Activated CD8-positive, alpha-beta memory T cell treated with anti-CD3 and anti-CD28 coated beads, Interleukin-2, amount 10 ng/mL, durations not matched to agents 7 days and 5 days (primary cell): ENCODE measurements around the gene CNOT4. TPM values are rescaled to one million over a fixed set of nuclear protein-coding genes. Genes with fewer than 3 reads are reported as not detected.
"Not testable (repeated sequence)": the region's sequence is repeated elsewhere in the genome, so short reads cannot be mapped to it uniquely, and the experiment has no call there.

Experiments
- ATAC-seq: fragments of 150-1000 bp; cut with Tn5 transposase; one replicate; pipeline ENCODE4 v1.10.0; 2021; ENCODE audit warnings: moderate library complexity
- CTCF ChIA-PET: fragments of 350-600 bp; sonication (Branson Sonifier 250); formaldehyde crosslinking; loops from one replicate; lab custom pipeline; 2021; ENCODE audit warnings: antibody characterized with exemption; lab: Charles Lee
- DNase-seq: peaks from one replicate; pipeline ENCODE4 v3.0.0-alpha.2; 2020
- H3K27ac Mint-ChIP-seq: one replicate; pipeline ENCODE4 v1.8.0; 2021; ENCODE audit warnings: mild to moderate bottlenecking, mixed read lengths
- H3K27me3 Mint-ChIP-seq: one replicate; pipeline ENCODE4 v1.8.0; 2021; ENCODE audit warnings: mixed read lengths
- H3K36me3 Mint-ChIP-seq: one replicate; pipeline ENCODE4 v1.8.0; 2021; ENCODE audit warnings: mild to moderate bottlenecking, mixed read lengths
- H3K4me1 Mint-ChIP-seq: one replicate; pipeline ENCODE4 v1.8.0; 2021; ENCODE audit warnings: mixed read lengths
- H3K4me3 Mint-ChIP-seq: one replicate; pipeline ENCODE4 v1.8.0; 2021; ENCODE audit warnings: mild to moderate bottlenecking, moderate library complexity, mixed read lengths
- H3K9me3 Mint-ChIP-seq: one replicate; pipeline ENCODE4 v1.8.0; 2022; ENCODE audit warnings: low read depth, mixed read lengths
- total RNA-seq, 2 experiments: library from RNA; stranded (reverse); gene quantifications; one replicate each; pipeline ENCODE4 v1.2.3, GENCODE V29; 2021

The CNOT4 gene
- total RNA-seq, 2 experiments from 2014 or later: 21.1 to 26.5 TPM

GRCh38 chr7:135466442-135467206, 43.3 kb downstream of the CNOT4 start:
- H3K4me3 Mint-ChIP-seq: no peak overlapping the region
- peaks cover 9% of the 10 kb centered on the region for H3K4me1 Mint-ChIP-seq
- H3K27me3 Mint-ChIP-seq: no peaks in the 10 kb centered on the region
- CTCF ChIA-PET: interaction anchor here (0.8 kb wide), 1 partner anchor 15 kb away, joined by 3 read pairs; no protein-coding TSS in a partner anchor
- H3K9me3 Mint-ChIP-seq: peaks cover 2% of the 10 kb centered on the region
- DNase-seq (no peak), ATAC-seq (peak; percentile 60)
- H3K27ac Mint-ChIP-seq: peak overlapping the region; percentile 18
- H3K36me3 Mint-ChIP-seq: peaks cover 24% of the 10 kb centered on the region

- Mint-ChIP-seq H3K9me3 (peaks cover 2% of the 10 kb centered on the region), H3K4me3 (no peak overlapping the region), H3K4me1 (peaks cover 20% of the 10 kb centered on the region), H3K36me3 (peaks cover 25% of the 10 kb centered on the region), H3K27me3 (no peaks in the 10 kb centered on the region), H3K27ac (no peak overlapping the region)
- DNase-seq (no peak), ATAC-seq (no peak)
- CTCF ChIA-PET: no interaction called here
These were observed 46.0 kb downstream of the CNOT4 start for GRCh38 chr7:135463908-135464307.

GRCh38 chr7:135459951-135460567, 49.8 kb downstream of the CNOT4 start:
- CTCF ChIA-PET: no interaction called here
- Mint-ChIP-seq H3K27ac (no peak overlapping the region), H3K4me1 (peaks cover 11% of the 10 kb centered on the region), H3K9me3 (peaks cover under 1% of the 10 kb centered on the region), H3K36me3 (peaks cover 20% of the 10 kb centered on the region), H3K27me3 (no peaks in the 10 kb centered on the region), H3K4me3 (no peak overlapping the region)
- DNase-seq (no peak), ATAC-seq (no peak)

GRCh38 chr7:135459076-135459475, 50.8 kb downstream of the CNOT4 start:
- CTCF ChIA-PET: no interaction called here
- peaks cover 16% of the 10 kb centered on the region for H3K4me1 Mint-ChIP-seq
- DNase-seq (no peak), ATAC-seq (no peak)
- H3K27ac Mint-ChIP-seq: no peak overlapping the region
- H3K4me3 Mint-ChIP-seq: no peak overlapping the region
- H3K27me3 Mint-ChIP-seq: no peaks in the 10 kb centered on the region
- H3K36me3 Mint-ChIP-seq: peaks cover 16% of the 10 kb centered on the region
- H3K9me3 Mint-ChIP-seq: no peaks in the 10 kb centered on the region

- H3K27ac Mint-ChIP-seq: no peak overlapping the region
- H3K4me3 Mint-ChIP-seq: no peak overlapping the region
- CTCF ChIA-PET: no interaction called here
- no peaks in the 10 kb centered on the region for H3K27me3 Mint-ChIP-seq
- H3K4me1 Mint-ChIP-seq: peaks cover 12% of the 10 kb centered on the region
- ATAC-seq: peak; percentile 42
- peaks cover 3% of the 10 kb centered on the region for H3K36me3 Mint-ChIP-seq
- DNase-seq: no peak
- no peaks in the 10 kb centered on the region for H3K9me3 Mint-ChIP-seq
These were observed 55.8 kb downstream of the CNOT4 start for GRCh38 chr7:135454060-135454459.

DNA sequence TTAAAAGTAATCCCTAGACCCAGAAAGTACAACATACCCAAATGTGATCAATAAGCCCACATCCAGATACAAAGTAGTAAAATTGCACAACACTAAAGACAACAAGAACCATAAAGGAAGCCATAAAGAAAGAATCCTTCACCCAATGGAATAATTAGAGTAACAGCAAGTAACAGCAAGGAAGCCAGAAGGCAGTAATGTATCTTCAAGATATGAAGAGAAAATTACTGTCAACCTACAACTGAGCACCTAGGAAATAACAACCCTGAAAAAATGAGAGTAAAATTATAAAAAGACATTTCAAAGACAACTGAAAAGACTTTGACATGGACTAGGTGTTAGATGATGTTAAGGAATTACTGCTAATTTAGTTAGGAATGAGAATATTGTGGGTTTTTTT, 60.5 kb downstream of the CNOT4 start:
- Mint-ChIP-seq H3K27ac (no peak overlapping the region), H3K4me1 (peaks cover 20% of the 10 kb centered on the region), H3K4me3 (no peak overlapping the region), H3K9me3 (no peaks in the 10 kb centered on the region), H3K36me3 (peaks cover 12% of the 10 kb centered on the region), H3K27me3 (no peaks in the 10 kb centered on the region)
- CTCF ChIA-PET: interaction anchor here (0.6 kb wide), 1 partner anchor 146 kb away, joined by 3 read pairs; no protein-coding TSS in a partner anchor
- ATAC-seq (no peak), DNase-seq (no peak)

GRCh38 chr7:135448753-135449152, 61.1 kb downstream of the CNOT4 start:
- peaks cover 17% of the 10 kb centered on the region for H3K4me1 Mint-ChIP-seq
- no peaks in the 10 kb centered on the region for H3K9me3 Mint-ChIP-seq
- H3K27ac Mint-ChIP-seq: no peak overlapping the region
- no peak overlapping the region for H3K4me3 Mint-ChIP-seq
- DNase-seq (no peak), ATAC-seq (no peak)
- CTCF ChIA-PET: no interaction called here
- no peaks in the 10 kb centered on the region for H3K27me3 Mint-ChIP-seq
- peaks cover 13% of the 10 kb centered on the region for H3K36me3 Mint-ChIP-seq

- no peak for ATAC-seq
- Mint-ChIP-seq H3K36me3 (peaks cover 18% of the 10 kb centered on the region), H3K4me3 (no peak overlapping the region), H3K9me3 (no peaks in the 10 kb centered on the region), H3K27me3 (no peaks in the 10 kb centered on the region), H3K4me1 (peaks cover 17% of the 10 kb centered on the region), H3K27ac (no peak overlapping the region)
- DNase-seq: no peak
- CTCF ChIA-PET: interaction anchor here (1.0 kb wide), 1 partner anchor 61 kb away, joined by 4 read pairs; no protein-coding TSS in a partner anchor
These were observed 62.2 kb downstream of the CNOT4 start for GRCh38 chr7:135447748-135448147.

DNA sequence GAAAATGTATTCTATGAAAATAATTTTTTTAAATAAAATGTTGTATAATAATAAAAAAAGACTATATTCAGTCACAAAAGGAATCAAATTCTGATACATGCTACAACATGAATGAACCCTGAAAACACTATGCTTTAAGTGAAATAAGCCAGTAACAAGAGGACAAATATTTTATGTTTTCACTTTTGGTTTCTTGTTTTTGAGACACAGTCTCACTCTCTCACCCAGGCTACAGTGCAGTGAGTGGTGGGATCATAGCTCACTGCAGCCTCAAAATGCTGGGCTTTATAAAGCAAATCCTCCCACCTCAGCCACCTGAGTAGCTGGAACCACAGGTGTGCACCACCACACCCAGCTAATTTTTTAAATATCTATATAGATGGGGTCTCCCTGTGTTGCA, 64.2 kb downstream of the CNOT4 start:
- Mint-ChIP-seq H3K27ac (no peak overlapping the region), H3K4me1 (peaks cover 17% of the 10 kb centered on the region), H3K4me3 (no peak overlapping the region), H3K27me3 (no peaks in the 10 kb centered on the region), H3K36me3 (peaks cover 18% of the 10 kb centered on the region), H3K9me3 (no peaks in the 10 kb centered on the region)
- ATAC-seq (no peak), DNase-seq (no peak)
- CTCF ChIA-PET: no interaction called here

DNA sequence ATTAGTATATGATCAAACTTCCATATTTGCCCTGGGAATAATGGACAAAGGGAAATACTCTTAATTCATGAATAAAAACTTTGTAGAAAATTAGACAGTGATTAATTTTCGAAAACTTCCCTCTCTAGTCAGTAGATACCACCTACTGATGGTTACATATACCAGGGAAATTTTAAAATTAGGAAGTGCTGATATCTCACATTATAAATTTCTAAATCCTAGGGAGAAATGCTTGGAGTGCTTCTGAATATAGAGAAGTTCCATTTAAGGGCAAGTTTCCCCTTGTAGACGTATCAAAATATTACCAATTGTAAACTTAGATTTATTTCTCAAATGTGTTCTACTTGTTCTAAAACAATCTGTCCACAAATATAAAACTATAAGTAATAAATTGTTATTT, 64.6 kb downstream of the CNOT4 start:
- ATAC-seq, H3K27ac Mint-ChIP-seq, DNase-seq, H3K27me3 Mint-ChIP-seq, CTCF ChIA-PET, H3K4me3 Mint-ChIP-seq, H3K9me3 Mint-ChIP-seq: not testable (repeated sequence)
- Mint-ChIP-seq H3K4me1 (peaks cover 17% of the 10 kb centered on the region), H3K36me3 (peaks cover 18% of the 10 kb centered on the region)

GRCh38 chr7:135441791-135442190, 68.1 kb downstream of the CNOT4 start:
- CTCF ChIA-PET: no interaction called here
- DNase-seq (no peak), ATAC-seq (no peak)
- Mint-ChIP-seq H3K4me1 (no peaks in the 10 kb centered on the region), H3K27ac (no peak overlapping the region), H3K9me3 (no peaks in the 10 kb centered on the region), H3K36me3 (peaks cover 29% of the 10 kb centered on the region), H3K27me3 (no peaks in the 10 kb centered on the region), H3K4me3 (no peak overlapping the region)

DNA sequence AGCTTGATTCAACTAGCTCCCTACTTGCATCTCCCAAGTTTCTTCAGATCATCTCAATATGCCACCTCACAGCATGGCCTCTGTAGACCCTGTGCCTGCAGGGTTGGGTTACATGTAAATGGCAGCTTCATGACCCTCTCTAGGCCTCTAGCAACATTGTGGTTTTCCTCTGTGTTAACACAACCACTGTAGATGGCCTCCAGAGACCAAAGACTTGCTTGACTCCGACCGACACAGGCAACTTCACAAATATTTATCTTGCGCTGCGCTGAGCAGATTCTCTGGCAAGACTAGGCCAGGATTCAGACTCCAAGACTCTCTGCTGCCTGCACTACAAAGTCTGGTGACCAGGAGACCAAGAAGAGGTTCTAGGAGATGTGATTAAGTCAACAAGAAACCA, 75.9 kb downstream of the CNOT4 start:
- Mint-ChIP-seq H3K27me3 (no peaks in the 10 kb centered on the region), H3K27ac (no peak overlapping the region), H3K4me1 (peaks cover 10% of the 10 kb centered on the region), H3K36me3 (peaks cover 50% of the 10 kb centered on the region), H3K9me3 (no peaks in the 10 kb centered on the region), H3K4me3 (no peak overlapping the region)
- DNase-seq: no peak
- CTCF ChIA-PET: no interaction called here
- ATAC-seq: no peak

- H3K27me3 Mint-ChIP-seq: no peaks in the 10 kb centered on the region
- no peak overlapping the region for H3K4me3 Mint-ChIP-seq
- no peak overlapping the region for H3K27ac Mint-ChIP-seq
- DNase-seq: no peak
- no peak for ATAC-seq
- no peaks in the 10 kb centered on the region for H3K9me3 Mint-ChIP-seq
- CTCF ChIA-PET: no interaction called here
- peaks cover 37% of the 10 kb centered on the region for H3K36me3 Mint-ChIP-seq
- H3K4me1 Mint-ChIP-seq: peaks cover 13% of the 10 kb centered on the region
These were observed 79.3 kb downstream of the CNOT4 start for GRCh38 chr7:135430626-135431025.

- H3K9me3 Mint-ChIP-seq: no peaks in the 10 kb centered on the region
- no peak overlapping the region for H3K27ac Mint-ChIP-seq
- CTCF ChIA-PET: no interaction called here
- H3K4me3 Mint-ChIP-seq: no peak overlapping the region
- peaks cover 18% of the 10 kb centered on the region for H3K4me1 Mint-ChIP-seq
- DNase-seq: no peak
- no peaks in the 10 kb centered on the region for H3K27me3 Mint-ChIP-seq
- peaks cover 28% of the 10 kb centered on the region for H3K36me3 Mint-ChIP-seq
- no peak for ATAC-seq
These were observed 81.0 kb downstream of the CNOT4 start for GRCh38 chr7:135428879-135429278.
